KMS-11 (cell line): ENCODE data around the gene SOX18.

Experiments
- H2AFZ ChIP-seq: fragments of 200-600 bp; sonication (generic); 2 replicates; pipeline ENCODE4 v1.6.1; 2016; ENCODE audit warnings: antibody characterized with exemption, mixed run types, low read depth
- H3K27ac ChIP-seq: fragments of 200-600 bp; sonication (generic); 2 replicates; pipeline ENCODE4 v1.6.1; 2016; ENCODE audit warnings: mild to moderate bottlenecking, mixed run types
- H3K27me3 ChIP-seq: fragments of 200-600 bp; sonication (generic); 2 replicates; pipeline ENCODE4 v1.6.1; 2017; ENCODE audit warnings: mild to moderate bottlenecking, low read depth, mixed run types, moderate library complexity; ENCODE audit not compliant: insufficient read depth
- H3K36me3 ChIP-seq: fragments of 200-600 bp; sonication (generic); 2 replicates; pipeline ENCODE4 v1.6.1; 2017; ENCODE audit warnings: mild to moderate bottlenecking, mixed run types; ENCODE audit not compliant: insufficient read depth
- H3K4me1 ChIP-seq: fragments of 200-600 bp; sonication (generic); 2 replicates; pipeline ENCODE4 v1.6.1; 2016; ENCODE audit warnings: mild to moderate bottlenecking, low read depth, mixed run types; ENCODE audit not compliant: poor library complexity, severe bottlenecking
- H3K4me2 ChIP-seq: fragments of 200-600 bp; sonication (generic); 2 replicates; pipeline ENCODE4 v1.7.0; 2016; ENCODE audit warnings: mild to moderate bottlenecking, mixed run types
- H3K4me3 ChIP-seq: fragments of 200-600 bp; sonication (generic); IDR thresholded peaks from 2 replicates; pipeline ENCODE4 v1.6.1; 2017; ENCODE audit warnings: low read depth, low read length, mixed read lengths; ENCODE audit not compliant: insufficient read depth
- H3K79me2 ChIP-seq: fragments of 200-600 bp; sonication (generic); 2 replicates; pipeline ENCODE4 v1.6.1; 2016; ENCODE audit warnings: low read depth, mixed run types; ENCODE audit not compliant: insufficient read depth
- H3K9ac ChIP-seq: fragments of 200-600 bp; sonication (generic); 2 replicates; pipeline ENCODE4 v1.6.1; 2016; ENCODE audit warnings: mild to moderate bottlenecking, mixed run types
- H4K20me1 ChIP-seq: fragments of 200-600 bp; sonication (generic); 2 replicates; pipeline ENCODE4 v1.6.1; 2016; ENCODE audit warnings: mild to moderate bottlenecking, mixed run types; ENCODE audit not compliant: insufficient read depth
- CTCF ChIP-seq: fragments of 200-600 bp; sonication (generic); conservative IDR thresholded peaks from 2 replicates; pipeline ENCODE4 v1.6.1; 2017; ENCODE audit warnings: low read depth, mild to moderate bottlenecking, antibody characterized with exemption, low read length, moderate library complexity, mixed read lengths

Gene SOX18

GRCh38 chr20:64049060-64049877 is at the start of gene SOX18:
Gene SOX18, minus strand, starts transcription at chr20:64049639. Its CDS starts 123 bp downstream, at chr20:64049516.
- H3K36me3 ChIP-seq = no peaks in the 10 kb centered on the region
- no peak within 1 kb of the TSS for H3K4me2 ChIP-seq
- no peaks in the 10 kb centered on the region for H3K4me1 ChIP-seq
- H3K27ac ChIP-seq = no peak within 1 kb of the TSS
- H3K27me3 ChIP-seq = peaks cover 77% of the 10 kb centered on the region
- no peaks in the 10 kb centered on the region for H4K20me1 ChIP-seq
- H2AFZ ChIP-seq = no peak within 1 kb of the TSS
- H3K9ac ChIP-seq = no peak within 1 kb of the TSS
- no peak for TF ChIP-seq CTCF
- H3K79me2 ChIP-seq = no peaks in the 10 kb centered on the region
- H3K4me3 ChIP-seq = no peak within 1 kb of the TSS

DNA sequence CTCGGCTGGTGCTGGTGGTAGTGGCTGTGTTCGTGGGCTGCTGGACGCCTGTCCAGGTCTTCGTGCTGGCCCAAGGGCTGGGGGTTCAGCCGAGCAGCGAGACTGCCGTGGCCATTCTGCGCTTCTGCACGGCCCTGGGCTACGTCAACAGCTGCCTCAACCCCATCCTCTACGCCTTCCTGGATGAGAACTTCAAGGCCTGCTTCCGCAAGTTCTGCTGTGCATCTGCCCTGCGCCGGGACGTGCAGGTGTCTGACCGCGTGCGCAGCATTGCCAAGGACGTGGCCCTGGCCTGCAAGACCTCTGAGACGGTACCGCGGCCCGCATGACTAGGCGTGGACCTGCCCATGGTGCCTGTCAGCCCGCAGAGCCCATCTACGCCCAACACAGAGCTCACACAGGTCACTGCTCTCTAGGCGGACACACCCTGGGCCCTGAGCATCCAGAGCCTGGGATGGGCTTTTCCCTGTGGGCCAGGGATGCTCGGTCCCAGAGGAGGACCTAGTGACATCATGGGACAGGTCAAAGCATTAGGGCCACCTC is 49.1 kb upstream of the SOX18 start:
- H3K9ac ChIP-seq = no peak overlapping the region
- no peaks in the 10 kb centered on the region for H4K20me1 ChIP-seq
- no peak overlapping the region for H3K27ac ChIP-seq
- H2AFZ ChIP-seq = no peak overlapping the region
- H3K4me2 ChIP-seq = no peak overlapping the region
- no peaks in the 10 kb centered on the region for H3K4me1 ChIP-seq
- TF ChIP-seq CTCF = no peak
- no peak overlapping the region for H3K4me3 ChIP-seq
- no peaks in the 10 kb centered on the region for H3K36me3 ChIP-seq
- no peaks in the 10 kb centered on the region for H3K79me2 ChIP-seq
- H3K27me3 ChIP-seq = peaks cover 71% of the 10 kb centered on the region

DNA sequence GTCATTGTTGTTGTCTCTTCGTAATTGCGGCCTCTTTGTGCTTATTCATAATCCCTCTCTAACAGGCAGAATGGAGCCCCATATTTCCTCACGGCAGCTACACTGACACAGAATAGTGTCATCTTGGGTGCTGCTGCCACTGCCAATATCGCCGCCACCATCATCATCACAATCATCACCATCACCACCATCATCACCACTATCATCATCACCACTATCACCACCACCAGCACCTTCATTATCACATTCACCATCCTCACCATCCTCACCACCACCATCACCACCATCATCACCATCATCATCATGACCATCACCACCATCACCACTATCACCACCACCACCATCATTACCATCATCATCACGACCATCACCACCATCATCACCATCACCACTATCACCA is 47.1 kb upstream of the SOX18 start:
- H3K4me1 ChIP-seq = no peaks in the 10 kb centered on the region
- H2AFZ ChIP-seq = no peak overlapping the region
- H3K27ac ChIP-seq = no peak overlapping the region
- H4K20me1 ChIP-seq = no peaks in the 10 kb centered on the region
- H3K9ac ChIP-seq = no peak overlapping the region
- no peak overlapping the region for H3K4me3 ChIP-seq
- no peak overlapping the region for H3K4me2 ChIP-seq
- no peaks in the 10 kb centered on the region for H3K79me2 ChIP-seq
- H3K27me3 ChIP-seq = peaks cover 64% of the 10 kb centered on the region
- H3K36me3 ChIP-seq = no peaks in the 10 kb centered on the region
- no peak for TF ChIP-seq CTCF

GRCh38 chr20:64095927-64096326 is 46.5 kb upstream of the SOX18 start:
- H3K4me2 ChIP-seq = no peak overlapping the region
- H4K20me1 ChIP-seq = no peaks in the 10 kb centered on the region
- H3K4me1 ChIP-seq = no peaks in the 10 kb centered on the region
- H2AFZ ChIP-seq = no peak overlapping the region
- no peaks in the 10 kb centered on the region for H3K79me2 ChIP-seq
- H3K9ac ChIP-seq = no peak overlapping the region
- TF ChIP-seq CTCF = no peak
- no peak overlapping the region for H3K27ac ChIP-seq
- H3K4me3 ChIP-seq = no peak overlapping the region
- peaks cover 61% of the 10 kb centered on the region for H3K27me3 ChIP-seq
- no peaks in the 10 kb centered on the region for H3K36me3 ChIP-seq
